Measurements from ENCODE around the gene MCTP1.

MCTP1 gene

DNA sequence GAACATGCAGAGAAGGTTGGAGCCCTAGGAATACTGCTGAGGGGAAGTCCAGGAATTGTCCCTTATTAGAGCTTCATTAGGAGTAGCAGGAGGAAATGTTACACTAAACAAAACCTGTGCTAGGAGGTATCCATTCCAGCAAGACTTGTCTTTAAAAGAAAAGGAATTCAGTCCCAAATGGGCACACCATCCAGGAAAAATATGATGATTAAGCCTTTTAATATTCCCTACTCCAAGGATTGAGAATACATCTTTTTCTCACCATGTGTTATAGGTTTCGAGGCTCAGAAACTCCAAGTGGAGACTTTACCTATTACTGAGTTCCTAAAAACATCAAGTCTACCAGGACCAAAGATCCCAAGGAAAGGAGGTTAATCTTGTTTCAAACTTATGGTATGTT lies 179.3 kb downstream of the MCTP1 start:
- H3K4me1 ChIP-seq = no peaks in the 10 kb centered on the region
- H3K27me3 ChIP-seq = no peaks in the 10 kb centered on the region; the same call in 1 of the 2 replicates
- TF ChIP-seq, protein P1, sequence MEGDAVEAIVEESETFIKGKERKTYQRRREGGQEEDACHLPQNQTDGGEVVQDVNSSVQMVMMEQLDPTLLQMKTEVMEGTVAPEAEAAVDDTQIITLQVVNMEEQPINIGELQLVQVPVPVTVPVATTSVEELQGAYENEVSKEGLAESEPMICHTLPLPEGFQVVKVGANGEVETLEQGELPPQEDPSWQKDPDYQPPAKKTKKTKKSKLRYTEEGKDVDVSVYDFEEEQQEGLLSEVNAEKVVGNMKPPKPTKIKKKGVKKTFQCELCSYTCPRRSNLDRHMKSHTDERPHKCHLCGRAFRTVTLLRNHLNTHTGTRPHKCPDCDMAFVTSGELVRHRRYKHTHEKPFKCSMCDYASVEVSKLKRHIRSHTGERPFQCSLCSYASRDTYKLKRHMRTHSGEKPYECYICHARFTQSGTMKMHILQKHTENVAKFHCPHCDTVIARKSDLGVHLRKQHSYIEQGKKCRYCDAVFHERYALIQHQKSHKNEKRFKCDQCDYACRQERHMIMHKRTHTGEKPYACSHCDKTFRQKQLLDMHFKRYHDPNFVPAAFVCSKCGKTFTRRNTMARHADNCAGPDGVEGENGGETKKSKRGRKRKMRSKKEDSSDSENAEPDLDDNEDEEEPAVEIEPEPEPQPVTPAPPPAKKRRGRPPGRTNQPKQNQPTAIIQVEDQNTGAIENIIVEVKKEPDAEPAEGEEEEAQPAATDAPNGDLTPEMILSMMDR (IDR thresholded peaks at IDR 0.05; ENCODE audit: low read depth, low read length) = no peak

DNA sequence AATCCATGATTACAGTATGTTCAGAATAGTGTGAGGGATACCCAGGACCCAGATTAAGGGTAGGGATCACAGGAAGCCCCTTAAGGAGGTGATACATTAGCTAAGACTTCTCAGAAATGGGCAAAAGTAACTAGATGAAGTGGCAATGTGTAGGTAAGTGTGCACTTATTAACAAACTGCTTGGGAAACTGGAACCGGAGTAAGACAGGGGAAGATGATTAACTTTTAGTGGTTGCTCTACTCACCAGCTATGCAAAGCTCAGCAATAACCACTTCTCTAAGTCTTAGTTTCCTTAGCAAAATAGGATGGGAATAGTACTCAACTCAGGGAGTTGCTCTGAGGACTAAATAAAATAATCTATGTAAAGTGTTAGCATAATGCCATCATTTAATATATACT lies 182.2 kb downstream of the MCTP1 start:
- H3K4me1 ChIP-seq = no peaks in the 10 kb centered on the region
- no peaks in the 10 kb centered on the region for H3K27me3 ChIP-seq
- no peaks in the 10 kb centered on the region for H3K36me3 ChIP-seq
- TF ChIP-seq, protein P1 (IDR thresholded peaks at IDR 0.05; ENCODE audit: low read depth, low read length) = no peak
- no peaks in the 10 kb centered on the region for H3K9me3 ChIP-seq
- H3K4me3 ChIP-seq (ENCODE audit: low read depth, low read length) = no peak overlapping the region
- no peak for DNase-seq

More for the DNA sequence above, 179.3 kb downstream of the MCTP1 start:
- no peaks in the 10 kb centered on the region for H3K9me3 ChIP-seq
- H3K36me3 ChIP-seq = no peaks in the 10 kb centered on the region
- no peak overlapping the region for H3K4me3 ChIP-seq (ENCODE audit: low read depth, low read length)
- DNase-seq = no peak

DNA sequence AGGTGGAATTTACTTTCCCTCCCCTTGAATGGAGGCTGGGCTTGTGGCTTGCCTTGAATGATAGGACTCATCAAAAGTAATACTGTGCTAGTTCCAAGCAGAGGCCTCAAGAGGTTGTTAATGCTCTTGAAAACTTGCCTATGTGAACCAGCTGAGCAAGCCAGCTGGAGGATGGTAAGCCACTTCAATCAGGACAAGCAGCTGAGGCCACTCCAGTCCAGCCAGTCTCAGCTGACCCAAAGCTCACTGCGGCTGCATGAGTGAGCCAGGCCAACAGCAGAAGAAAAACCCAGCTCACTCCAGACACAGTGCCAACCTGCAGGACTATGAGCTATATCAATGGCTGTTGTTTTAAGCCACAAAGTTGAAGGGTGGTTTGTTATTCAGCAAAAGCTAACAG lies 182.8 kb downstream of the MCTP1 start:
- TF ChIP-seq, protein P1 (IDR thresholded peaks at IDR 0.05; ENCODE audit: low read depth, low read length) = no peak
- H3K9me3 ChIP-seq = no peaks in the 10 kb centered on the region
- no peaks in the 10 kb centered on the region for H3K27me3 ChIP-seq
- no peak for DNase-seq
- H3K4me1 ChIP-seq = no peaks in the 10 kb centered on the region
- H3K4me3 ChIP-seq (ENCODE audit: low read depth, low read length) = no peak overlapping the region
- H3K36me3 ChIP-seq = no peaks in the 10 kb centered on the region

DNA sequence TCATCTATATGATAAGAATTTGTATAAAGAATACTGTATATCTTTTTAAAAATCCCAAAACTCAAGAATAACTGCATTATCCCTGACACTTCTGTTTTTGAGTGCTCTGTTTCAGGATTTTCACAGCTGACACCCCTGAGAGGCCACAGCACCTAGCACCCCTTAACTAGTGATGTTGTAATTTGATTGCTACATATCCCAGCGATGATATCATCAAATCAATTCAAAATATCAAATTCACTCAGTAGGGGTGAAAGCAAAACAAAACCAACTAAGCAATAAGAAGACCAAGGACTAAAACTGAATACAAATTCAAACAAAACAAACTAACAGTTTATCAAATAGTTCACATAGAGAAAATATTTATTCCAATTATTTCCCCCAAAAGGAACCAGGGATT lies 184.3 kb downstream of the MCTP1 start:
- no peak overlapping the region for H3K4me3 ChIP-seq (ENCODE audit: low read depth, low read length)
- no peaks in the 10 kb centered on the region for H3K36me3 ChIP-seq
- TF ChIP-seq, protein P1 (IDR thresholded peaks at IDR 0.05; ENCODE audit: low read depth, low read length) = no peak
- H3K27me3 ChIP-seq = peaks cover 6% of the 10 kb centered on the region; the same call in 1 of the 2 replicates
- H3K9me3 ChIP-seq = no peaks in the 10 kb centered on the region
- no peaks in the 10 kb centered on the region for H3K4me1 ChIP-seq
- no peak for DNase-seq

DNA sequence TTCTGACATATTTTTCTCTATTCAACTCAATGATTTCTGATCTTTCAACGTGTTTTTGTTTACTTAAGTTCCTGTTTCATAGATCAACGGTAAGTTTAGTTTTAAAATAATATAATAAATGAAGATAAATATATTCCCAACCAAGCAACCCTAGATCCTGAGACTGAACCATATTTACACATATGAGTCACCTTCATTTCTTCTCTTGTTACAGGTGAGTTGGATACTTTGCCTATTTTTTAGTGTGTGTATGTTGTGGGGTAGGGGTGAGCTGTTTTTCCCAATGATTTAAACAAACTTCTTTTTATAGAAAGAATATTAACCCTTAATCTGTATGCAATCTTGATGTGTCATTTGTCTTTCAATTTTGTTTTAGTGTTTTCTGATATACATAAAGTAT lies 186.9 kb downstream of the MCTP1 start:
- Histone ChIP-seq H3K9me3 (no peaks in the 10 kb centered on the region), H3K36me3 (no peaks in the 10 kb centered on the region), H3K27me3 (peaks cover 6% of the 10 kb centered on the region; the same call in 1 of the 2 replicates), H3K4me3 (ENCODE audit: low read depth, low read length) (no peak overlapping the region), H3K4me1 (no peaks in the 10 kb centered on the region)
- TF ChIP-seq, protein P1 (IDR thresholded peaks at IDR 0.05; ENCODE audit: low read depth, low read length) = no peak
- no peak for DNase-seq

DNA sequence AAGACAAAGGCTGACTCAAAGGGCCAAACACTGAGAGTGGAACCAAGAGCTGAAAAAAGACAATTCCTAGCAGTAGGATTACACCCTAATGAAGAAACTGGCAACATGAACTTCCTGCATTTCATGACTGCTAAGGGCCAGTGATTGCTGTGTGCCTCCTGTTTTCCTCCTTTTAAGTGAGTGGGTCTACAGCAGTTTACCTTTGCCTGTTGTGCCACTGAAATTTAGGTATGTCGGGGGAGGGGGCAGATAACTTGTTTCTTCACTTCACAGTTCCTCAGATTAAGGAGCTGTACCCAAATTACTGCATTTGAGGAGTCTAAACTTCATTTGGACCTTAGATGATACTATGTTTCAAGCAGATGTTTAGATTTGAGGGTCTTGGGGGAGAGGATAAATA lies 191.7 kb downstream of the MCTP1 start:
- Histone ChIP-seq H3K27me3 (peaks cover 6% of the 10 kb centered on the region), H3K9me3 (no peaks in the 10 kb centered on the region; the same call in 1 of the 2 replicates), H3K4me3 (ENCODE audit: low read depth, low read length) (no peak overlapping the region), H3K4me1 (no peaks in the 10 kb centered on the region), H3K36me3 (no peaks in the 10 kb centered on the region)
- TF ChIP-seq, protein P1 (IDR thresholded peaks at IDR 0.05; ENCODE audit: low read depth, low read length) = no peak
- no peak for DNase-seq

Data from BE2C (cell line).